ENCODE data around the gene NAA60. TPM values are rescaled to one million over a fixed set of nuclear protein-coding genes. Genes with fewer than 3 reads are reported as not detected.

NAA60 gene
- total and polyA plus RNA-seq, 2 of the 13 experiments (the other 11 are each of a cell fraction or from before 2014, with no cell fraction given): 14.7 to 32.0 TPM

GRCh38 chr16:3400779-3401688 lies 42.4 kb upstream of the NAA60 start, which contains the start of the genes ZNF174 and ZSCAN32 (continued):
- TF ChIP-seq XBP1 (CRISPR knock-in tag; IDR thresholded peaks at IDR 0.05): no peak
- TF ChIP-seq POLR2A (IDR thresholded peaks at IDR 0.05; ENCODE audit: insufficient read depth in 1 of 2, low read depth in 2 of 2, low read length in 2 of 2): peak; percentile 81 to 92
- no peak; the same call in 1 of the 2 replicates for TF ChIP-seq ZNF710 (CRISPR knock-in tag; IDR thresholded peaks at IDR 0.05; ENCODE audit: borderline replicate concordance)
- TF ChIP-seq PBX3 (CRISPR knock-in tag; IDR thresholded peaks at IDR 0.05; ENCODE audit: borderline replicate concordance): peak; percentile 84
- TF ChIP-seq ATF7 (IDR thresholded peaks at IDR 0.05): no peak
- TF ChIP-seq ATF7 (CRISPR knock-in tag; IDR thresholded peaks at IDR 0.05): no peak
- no peak for TF ChIP-seq THYN1 (CRISPR knock-in tag; IDR thresholded peaks at IDR 0.05; ENCODE audit: borderline replicate concordance, low read depth)
- TF ChIP-seq ZSCAN29 (CRISPR knock-in tag; conservative IDR thresholded peaks at IDR 0.05): no peak
- no peak for TF ChIP-seq GTF3A (CRISPR knock-in tag; conservative IDR thresholded peaks at IDR 0.05)
- peak; percentile 44; the same call in 1 of the 2 replicates for TF ChIP-seq PLSCR1 (CRISPR knock-in tag; IDR thresholded peaks at IDR 0.05; ENCODE audit: borderline replicate concordance)
- peak; percentile 90 for TF ChIP-seq ZFP90 (CRISPR knock-in tag; IDR thresholded peaks at IDR 0.05; ENCODE audit: borderline replicate concordance)
- TF ChIP-seq YY1 (IDR thresholded peaks at IDR 0.05; ENCODE audit: insufficient read depth, insufficient replicate concordance, low read depth, low read length): no peak
- TF ChIP-seq PRPF4 (IDR thresholded peaks at IDR 0.05; ENCODE audit: low read depth, low read length, poor library complexity, severe bottlenecking): peak; percentile 52
- TF ChIP-seq ZNF660 (CRISPR knock-in tag; IDR thresholded peaks at IDR 0.05; ENCODE audit: borderline replicate concordance, low read depth): no peak
- peak; percentile 63; the same call in 1 of the 2 replicates for TF ChIP-seq SATB2 (CRISPR knock-in tag; IDR thresholded peaks at IDR 0.05)
- TF ChIP-seq SOX5 (CRISPR knock-in tag; IDR thresholded peaks at IDR 0.05; ENCODE audit: borderline replicate concordance): peak; percentile 29; the same call in 1 of the 2 replicates
- TF ChIP-seq HNRNPL (IDR thresholded peaks at IDR 0.05; ENCODE audit: low read depth, low read length): 0 out of 2 replicates have a peak, but pooled peaks have one; percentile 13
- no peak for TF ChIP-seq KLF13 (CRISPR knock-in tag; IDR thresholded peaks at IDR 0.05)
- TF ChIP-seq ATF3 (CRISPR knock-in tag; IDR thresholded peaks at IDR 0.05): 0 out of 2 replicates have a peak, but pooled peaks have one; percentile 25
- peak; percentile 93 for TF ChIP-seq DRAP1 (CRISPR knock-in tag; IDR thresholded peaks at IDR 0.05)
- peak; percentile 82 for TF ChIP-seq BHLHE40 (IDR thresholded peaks at IDR 0.05; ENCODE audit: low read length)
- TF ChIP-seq ZNF770 (CRISPR knock-in tag; IDR thresholded peaks at IDR 0.05): peak; percentile 48; the same call in 1 of the 2 replicates
